ENCODE measurements around the gene PHF20. TPM values are rescaled to one million over a fixed set of nuclear protein-coding genes. Genes with fewer than 3 reads are reported as not detected.

PHF20 gene
- total and polyA plus RNA-seq, 2 donors (not counting 3 experiments of a cell fraction or from before 2014, with no cell fraction given): 25.0 to 45.8 TPM

DNA sequence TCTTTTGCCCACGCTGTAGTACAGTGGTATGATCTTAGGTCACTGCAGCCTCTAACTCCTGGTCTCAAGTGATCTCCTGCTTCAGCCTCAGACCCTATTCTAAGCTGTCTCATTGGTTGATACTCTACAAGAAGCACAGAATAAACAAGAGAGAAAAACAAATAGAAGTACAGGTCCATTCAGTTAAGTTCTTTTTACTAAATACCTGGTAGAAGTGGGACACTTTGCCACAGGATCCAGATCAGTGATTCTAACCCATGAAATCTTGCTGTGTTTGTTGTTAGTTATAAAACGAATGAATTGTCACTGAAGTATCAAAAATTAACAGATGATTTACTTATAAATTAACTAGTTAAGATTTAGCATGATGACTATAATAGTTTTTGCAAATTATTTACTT is 105.8 kb downstream of the PHF20 start:
- peaks cover 2% of the 10 kb centered on the region for H3K79me2 ChIP-seq (ENCODE audit: control insufficient read depth, insufficient read depth, low read length)
- CTCF ChIA-PET: no interaction called here
- no TSS peak for BruUV-seq (replicated peaks)

DNA sequence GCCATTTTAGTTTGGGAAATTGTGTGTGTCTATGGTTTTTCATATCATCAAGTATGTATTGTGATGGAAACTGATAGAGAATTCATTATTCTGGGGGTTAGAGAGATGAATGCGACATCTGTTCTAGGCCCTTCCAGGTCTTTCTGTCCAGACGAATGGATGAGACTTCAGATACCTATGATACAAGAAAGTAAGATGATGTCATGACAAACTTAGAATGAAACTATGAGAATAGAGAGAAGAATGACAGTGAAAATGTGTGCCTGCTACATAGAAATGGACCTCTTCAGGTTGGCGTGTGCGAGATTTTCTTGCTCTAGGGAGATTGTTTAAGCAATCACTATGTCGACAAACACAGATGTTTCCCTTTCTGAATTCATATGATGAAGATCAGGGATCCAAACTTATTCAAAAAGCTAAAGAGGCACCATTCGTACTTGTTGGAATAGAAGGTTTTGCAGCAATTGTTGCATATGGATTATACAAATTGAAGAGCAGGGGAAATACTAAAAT is 106.4 kb downstream of the PHF20 start:
- Histone ChIP-seq H4K20me1 (replicated peaks; ENCODE audit: control insufficient read depth, extremely low read depth, insufficient read depth, low read length) (no peaks in the 10 kb centered on the region), H3K9me1 (replicated peaks; ENCODE audit: control insufficient read depth, extremely low read depth, insufficient read depth, low read length) (no peaks in the 10 kb centered on the region), H3K4me1 (ENCODE audit: control insufficient read depth, extremely low read depth, insufficient read depth, low read length) (peaks cover 17% of the 10 kb centered on the region), H2AFZ (ENCODE audit: low read depth, low read length) (no peak overlapping the region), H3K79me2 (ENCODE audit: control insufficient read depth, insufficient read depth, low read length) (peaks cover 2% of the 10 kb centered on the region), H3K9me3 (replicated peaks; ENCODE audit: control insufficient read depth, insufficient read depth, low read length) (no peaks in the 10 kb centered on the region), H3K27me3 (ENCODE audit: control insufficient read depth in 2 of 2, insufficient read depth in 2 of 2, low read length in 2 of 2) (no peaks in the 10 kb centered on the region), H3K4me3 (replicated peaks in 1 of 3; ENCODE audit: insufficient read depth in 1 of 3, low read depth in 1 of 3, low read length in 3 of 3) (no peak overlapping the region), H3K4me2 (ENCODE audit: insufficient read depth, low read length) (no peak overlapping the region), H3K36me3 (ENCODE audit: control insufficient read depth in 2 of 2, extremely low read depth in 1 of 2, insufficient read depth in 2 of 2, low read length in 2 of 2) (peaks cover 2 to 3% of the 10 kb centered on the region in 2 experiments), H3K9ac (replicated peaks; ENCODE audit: extremely low read depth, insufficient read depth, low read length) (no peak overlapping the region), H3K27ac (ENCODE audit: insufficient read depth, low read depth, low read length) (no peak overlapping the region)
- BruUV-seq (replicated peaks): no TSS peak
- TF ChIP-seq MYC (IDR thresholded peaks at IDR 0.05; ENCODE audit: low read depth, low read length): no peak
- no peak for TF ChIP-seq POLR2A (IDR thresholded peaks at IDR 0.05; ENCODE audit: low read depth, low read length)
- TF ChIP-seq FOS (IDR thresholded peaks at IDR 0.05; ENCODE audit: borderline replicate concordance, insufficient read depth, low read length): no peak
- TF ChIP-seq POLR2AphosphoS5 (IDR thresholded peaks at IDR 0.05; ENCODE audit: insufficient read depth, low read depth, low read length): no peak
- no peak for DNase-seq (ENCODE audit: low read depth, low spot score)
- POLR2A ChIA-PET: no interaction called here
- CTCF ChIA-PET: no interaction called here
- intact Hi-C loops (cut with micrococcal nuclease): no loop called here
- dilution Hi-C loops (cut with MboI; ENCODE audit: extremely low pct_ligation_motif_present, low sequenced_read_pairs): no loop called here
- FAIRE-seq: no peak

More for the DNA sequence above, 105.8 kb downstream of the PHF20 start:
- Histone ChIP-seq H3K9ac (replicated peaks; ENCODE audit: extremely low read depth, insufficient read depth, low read length) (no peak overlapping the region), H3K4me2 (ENCODE audit: insufficient read depth, low read length) (no peak overlapping the region), H2AFZ (ENCODE audit: low read depth, low read length) (no peak overlapping the region), H3K4me3 (replicated peaks in 1 of 3; ENCODE audit: insufficient read depth in 1 of 3, low read depth in 1 of 3, low read length in 3 of 3) (no peak overlapping the region), H3K36me3 (ENCODE audit: control insufficient read depth in 2 of 2, extremely low read depth in 1 of 2, insufficient read depth in 2 of 2, low read length in 2 of 2) (peaks cover 2 to 3% of the 10 kb centered on the region in 2 experiments), H3K27me3 (ENCODE audit: control insufficient read depth in 2 of 2, insufficient read depth in 2 of 2, low read length in 2 of 2) (no peaks in the 10 kb centered on the region), H3K27ac (ENCODE audit: insufficient read depth, low read depth, low read length) (no peak overlapping the region), H4K20me1 (replicated peaks; ENCODE audit: control insufficient read depth, extremely low read depth, insufficient read depth, low read length) (no peaks in the 10 kb centered on the region), H3K9me1 (replicated peaks; ENCODE audit: control insufficient read depth, extremely low read depth, insufficient read depth, low read length) (no peaks in the 10 kb centered on the region), H3K4me1 (ENCODE audit: control insufficient read depth, extremely low read depth, insufficient read depth, low read length) (peaks cover 16% of the 10 kb centered on the region), H3K9me3 (replicated peaks; ENCODE audit: control insufficient read depth, insufficient read depth, low read length) (no peaks in the 10 kb centered on the region)
- intact Hi-C loops (cut with micrococcal nuclease): no loop called here
- FAIRE-seq (no peak), DNase-seq (ENCODE audit: low read depth, low spot score) (no peak)
- dilution Hi-C loops (cut with MboI; ENCODE audit: extremely low pct_ligation_motif_present, low sequenced_read_pairs): no loop called here
- TF ChIP-seq, protein P1, sequence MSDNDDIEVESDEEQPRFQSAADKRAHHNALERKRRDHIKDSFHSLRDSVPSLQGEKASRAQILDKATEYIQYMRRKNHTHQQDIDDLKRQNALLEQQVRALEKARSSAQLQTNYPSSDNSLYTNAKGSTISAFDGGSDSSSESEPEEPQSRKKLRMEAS (IDR thresholded peaks at IDR 0.05; ENCODE audit: insufficient read depth, insufficient read length): no peak
- no peak for TF ChIP-seq JUN (IDR thresholded peaks at IDR 0.05; ENCODE audit: borderline replicate concordance, insufficient read depth, insufficient read length, low read depth)
- POLR2A ChIA-PET: no interaction called here
